HG02588 (cell line): ENCODE results near the gene MBNL3.
"Not testable (repeated sequence)": the region's sequence is repeated elsewhere in the genome, so short reads cannot be mapped to it uniquely, and the experiment has no call there.

ENCODE experiments used
- ATAC-seq: cut with Tn5 transposase; IDR thresholded peaks from one replicate; pipeline ENCODE4 v1.9.1; 2021; ENCODE audit warnings: mild to moderate bottlenecking, moderate library complexity; ENCODE audit not compliant: unreplicated experiment

MBNL3 gene

DNA sequence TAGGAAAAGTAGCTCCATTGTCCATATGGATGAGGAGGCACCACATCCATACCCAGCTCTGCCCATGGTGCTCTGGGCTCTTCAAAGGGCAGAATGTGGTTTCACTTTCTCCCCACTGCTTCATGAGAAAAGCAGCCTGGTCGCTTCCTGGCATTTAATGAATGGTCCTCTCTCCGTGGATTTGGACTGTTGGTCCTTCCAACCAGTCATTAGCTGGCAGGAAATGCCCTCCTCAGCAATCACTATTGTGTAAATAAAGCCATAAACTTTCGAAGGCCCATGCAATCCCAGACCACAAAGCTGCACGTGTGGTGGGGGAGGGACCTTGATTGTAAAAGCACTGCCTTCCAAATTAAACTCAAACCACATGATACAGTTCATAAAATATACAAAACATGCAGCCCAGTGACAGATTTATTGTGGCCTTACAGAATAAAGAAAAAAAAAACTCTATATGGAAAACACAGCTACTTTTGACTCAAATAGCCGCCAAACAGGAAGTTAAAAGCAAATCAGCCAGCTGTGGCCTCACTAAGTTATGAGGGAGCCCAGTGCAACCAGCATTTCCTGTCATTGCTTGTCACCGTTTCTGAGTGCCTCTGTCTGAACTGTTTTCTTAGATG, 8.1 kb downstream of the MBNL3 start:
- peak; percentile 86 for ATAC-seq

GRCh38 chrX:132474544-132475248, 14.1 kb downstream of the MBNL3 start:
- ATAC-seq, result no peak

DNA sequence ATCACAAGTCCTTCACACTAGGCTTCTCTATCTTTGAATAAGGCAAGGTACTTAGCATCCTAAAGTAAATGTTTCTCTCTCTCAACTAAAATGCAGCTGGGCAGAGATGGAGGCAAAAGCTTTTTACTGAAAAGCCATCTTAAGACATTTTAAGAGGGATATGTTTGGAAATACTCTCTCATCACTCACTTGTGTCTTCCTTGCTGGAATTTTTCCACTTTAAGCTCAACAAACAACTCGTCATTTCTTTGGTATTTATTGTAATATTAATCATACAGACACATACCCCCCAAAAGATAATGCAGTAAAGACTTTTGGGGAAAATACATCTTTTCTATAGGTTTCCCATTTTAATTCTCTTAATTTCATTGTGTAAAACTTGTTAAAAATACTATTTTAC, 16.4 kb downstream of the MBNL3 start:
- no peak for ATAC-seq

GRCh38 chrX:132470831-132471230, 18.0 kb downstream of the MBNL3 start:
- no peak for ATAC-seq

DNA sequence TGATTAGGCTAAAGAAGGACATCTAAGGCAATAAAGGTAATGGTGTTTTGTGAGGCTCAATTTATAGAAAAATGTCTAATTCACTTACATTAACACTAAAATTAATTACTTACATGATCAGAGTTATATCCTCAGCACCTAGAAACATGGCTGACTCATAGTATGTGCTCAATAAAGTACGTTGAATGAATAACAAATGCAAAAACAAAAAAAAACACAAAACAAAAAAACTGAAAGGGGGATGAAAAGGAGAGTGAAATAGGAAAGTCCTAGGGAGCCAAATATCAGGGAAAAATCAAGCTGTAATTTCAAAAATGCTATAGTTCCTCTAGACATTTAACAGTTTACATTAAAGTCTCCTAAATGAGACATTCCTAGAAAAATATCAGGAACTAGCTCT, 18.7 kb downstream of the MBNL3 start:
- ATAC-seq, result no peak

DNA sequence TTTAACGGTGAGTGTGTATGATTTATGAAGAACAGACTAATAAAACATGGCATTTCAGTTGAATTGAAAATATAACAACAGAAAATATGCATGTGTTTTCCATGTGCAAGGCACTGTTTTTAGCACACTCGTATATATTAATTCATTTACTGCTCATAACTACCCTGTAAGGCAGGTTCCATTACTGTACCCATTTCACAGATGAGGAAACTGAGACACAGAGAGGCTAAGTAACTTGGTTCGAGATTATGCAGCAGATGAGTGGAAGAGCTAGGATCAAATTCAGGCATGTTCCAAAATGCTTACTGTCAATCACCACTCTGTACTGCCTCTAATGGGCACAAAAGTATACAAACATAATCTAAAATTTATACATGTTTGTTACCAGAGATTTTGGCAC, 20.4 kb downstream of the MBNL3 start:
- ATAC-seq, result no peak

DNA sequence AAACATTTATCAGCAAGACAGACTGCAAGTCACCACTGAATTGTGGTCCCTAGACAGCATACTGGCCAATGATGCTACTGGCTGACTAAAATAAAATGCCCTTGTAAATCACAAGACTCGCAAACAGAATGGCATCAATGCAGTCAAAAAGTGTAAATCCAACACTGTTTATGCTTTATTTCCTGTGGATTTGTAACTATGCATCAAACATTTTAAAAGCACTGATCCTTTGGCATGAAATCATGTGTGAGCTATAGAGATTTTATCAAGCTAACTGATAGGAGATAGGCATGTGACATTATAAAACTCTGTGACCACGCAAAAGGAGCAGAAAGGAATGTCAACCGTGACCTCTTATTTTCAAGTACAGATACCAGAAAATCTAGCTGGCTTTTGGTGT, 20.8 kb downstream of the MBNL3 start:
- no peak for ATAC-seq

DNA sequence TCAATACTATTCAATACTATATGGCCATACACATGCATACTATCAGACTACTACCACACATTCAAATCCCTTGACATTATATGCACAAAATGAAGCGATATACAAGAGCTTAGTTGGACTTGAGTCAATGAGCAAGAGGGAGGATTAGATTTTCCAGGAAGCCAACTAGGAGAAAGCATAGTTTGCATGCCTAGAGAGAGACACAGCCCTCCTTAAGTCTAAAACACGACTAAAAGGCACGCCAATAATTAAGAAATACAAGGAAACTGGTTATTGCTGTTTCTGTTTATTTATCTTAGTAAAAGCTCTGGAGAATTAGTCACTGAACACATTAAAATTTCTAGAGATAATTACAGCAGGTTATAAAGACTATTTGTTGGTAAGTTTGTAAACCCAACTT, 21.8 kb downstream of the MBNL3 start:
- no peak for ATAC-seq

- no peak for ATAC-seq
Measured at GRCh38 chrX:132463411-132463810, 25.4 kb downstream of the MBNL3 start.

GRCh38 chrX:132461886-132462285, 27.0 kb downstream of the MBNL3 start:
- no peak for ATAC-seq

DNA sequence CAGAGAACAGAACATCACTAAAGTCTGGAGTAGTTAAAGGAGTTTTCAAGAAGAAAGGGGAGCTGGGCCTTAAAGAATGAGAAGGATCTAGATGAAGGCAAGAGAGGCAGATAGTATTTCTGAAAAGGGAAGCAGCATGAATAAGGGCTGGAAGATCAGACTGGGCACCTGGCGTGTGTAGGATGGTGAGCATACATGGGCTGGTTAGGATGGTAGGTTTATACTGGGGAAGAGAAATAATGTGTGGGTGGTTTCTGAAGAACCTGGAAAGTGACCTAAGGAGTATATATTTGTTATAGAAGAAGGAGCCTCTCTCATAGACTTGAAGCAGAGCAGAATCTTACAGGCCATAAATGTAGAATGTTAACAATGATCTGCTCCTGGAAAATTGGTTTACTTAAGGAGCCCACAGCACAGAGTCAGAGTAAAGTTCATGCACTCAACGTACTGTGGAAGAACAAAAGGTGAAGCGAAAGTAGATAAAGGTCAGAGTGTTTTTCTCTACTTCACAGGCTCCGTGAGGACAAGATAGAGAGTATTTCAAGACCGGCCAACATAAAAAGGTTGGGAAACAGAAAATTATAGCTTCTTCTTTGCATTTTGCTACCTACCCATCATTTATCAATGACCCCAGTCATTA, 35.8 kb downstream of the MBNL3 start:
- ATAC-seq, result no peak

- ATAC-seq, result not testable (repeated sequence)
Measured at GRCh38 chrX:132445909-132446308, 42.9 kb downstream of the MBNL3 start.

DNA sequence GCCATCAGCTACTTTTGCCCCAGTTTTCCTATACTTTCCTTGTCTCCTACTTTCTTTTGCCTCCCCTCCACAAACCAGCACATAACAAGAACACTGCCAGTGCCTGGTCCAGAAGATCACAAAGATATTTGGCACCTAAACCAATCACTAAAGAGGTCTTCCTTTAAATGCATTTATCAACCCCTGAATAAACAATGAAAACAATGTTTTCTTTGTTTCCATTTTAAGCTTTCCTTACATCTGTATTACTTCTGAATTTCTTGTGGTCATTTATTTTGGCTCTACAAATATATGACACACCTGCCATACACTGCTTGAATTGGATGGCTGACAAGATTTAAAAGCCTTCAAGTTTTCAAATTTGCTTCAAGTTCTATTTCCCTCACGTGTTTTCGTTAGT, 43.9 kb downstream of the MBNL3 start:
- ATAC-seq, result no peak

DNA sequence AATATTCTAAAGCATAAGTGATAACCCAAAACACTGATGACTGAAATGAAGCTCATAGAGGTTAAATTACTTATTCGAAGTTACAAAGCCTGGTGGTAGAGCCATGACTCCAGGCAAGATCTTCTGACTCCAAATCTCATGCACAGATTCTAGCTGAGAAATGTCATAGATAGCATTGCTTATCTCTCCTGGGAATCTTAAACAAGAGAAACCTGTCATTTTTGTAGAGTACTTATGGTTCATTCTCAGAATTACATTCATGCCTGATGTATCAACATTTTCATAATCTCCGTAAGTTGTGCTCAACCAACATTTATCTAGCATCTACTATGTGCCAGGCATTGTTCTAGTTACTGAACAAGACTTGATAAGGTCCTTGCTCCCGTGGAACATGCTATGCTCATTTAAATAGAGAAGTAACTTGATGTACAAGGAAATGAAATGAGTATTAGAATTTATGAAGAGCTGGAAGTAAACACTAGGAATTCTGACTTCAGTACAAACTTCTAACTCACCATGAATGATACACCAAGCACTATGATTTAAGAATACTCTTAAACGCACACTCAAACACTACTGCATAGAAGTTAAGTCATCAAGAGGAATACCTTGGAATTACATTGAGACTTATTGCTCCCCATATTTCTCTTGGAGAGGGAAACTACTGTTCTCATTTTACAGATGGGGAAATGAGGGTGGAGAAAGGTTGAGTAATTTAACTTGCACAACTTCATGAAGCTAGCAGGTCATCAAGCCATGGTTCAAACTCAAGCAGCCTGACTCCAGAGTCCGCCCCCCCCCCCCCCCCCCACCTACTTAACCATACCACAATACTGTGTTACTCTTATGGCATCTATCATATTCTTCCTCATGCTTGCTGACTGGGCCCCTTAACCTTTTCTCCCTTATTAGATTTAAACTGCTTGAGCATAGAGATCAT, 45.4 kb downstream of the MBNL3 start:
- ATAC-seq, result no peak

- ATAC-seq, result no peak
Measured at GRCh38 chrX:132442691-132443090, 46.1 kb downstream of the MBNL3 start.

DNA sequence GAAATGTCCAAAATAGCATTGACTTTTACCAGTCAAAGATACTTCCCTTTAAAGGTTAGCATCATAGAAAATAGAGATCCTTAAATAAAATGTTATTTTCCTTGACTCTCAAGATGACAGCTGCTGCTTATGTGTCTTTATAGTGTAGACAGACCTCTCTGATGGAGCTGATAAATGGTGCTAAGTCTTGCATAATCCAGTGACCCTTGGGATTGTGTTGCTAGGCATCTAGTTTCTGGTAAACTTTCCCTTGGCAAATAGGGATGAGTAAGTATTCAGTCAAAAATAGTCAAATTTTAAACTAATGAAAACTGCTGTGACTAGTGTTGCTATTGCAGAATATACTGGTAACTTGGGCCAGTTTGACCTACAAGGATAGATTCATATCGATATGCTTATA, 53.6 kb downstream of the MBNL3 start:
- no peak for ATAC-seq

- no peak for ATAC-seq
Measured at GRCh38 chrX:132433551-132433950, 55.3 kb downstream of the MBNL3 start.

DNA sequence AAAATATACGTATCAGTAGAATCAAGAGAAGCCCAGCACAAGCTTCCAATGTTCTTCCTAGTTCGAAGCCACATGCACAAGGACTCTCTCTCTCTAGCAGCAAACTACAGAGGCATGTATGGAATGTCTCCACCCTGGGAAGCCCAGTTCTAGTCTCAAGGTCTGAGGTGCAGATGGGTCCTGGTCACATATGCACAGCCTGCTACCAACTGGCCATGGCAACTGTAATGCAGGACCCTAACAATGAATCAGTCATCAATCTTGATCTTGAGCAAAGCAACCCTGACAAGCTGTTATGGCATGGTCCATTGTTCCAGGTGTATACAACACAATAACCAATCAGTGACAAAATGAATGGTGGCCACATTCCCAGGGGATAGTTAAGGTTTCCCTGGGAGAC, 55.8 kb downstream of the MBNL3 start:
- ATAC-seq, result no peak

DNA sequence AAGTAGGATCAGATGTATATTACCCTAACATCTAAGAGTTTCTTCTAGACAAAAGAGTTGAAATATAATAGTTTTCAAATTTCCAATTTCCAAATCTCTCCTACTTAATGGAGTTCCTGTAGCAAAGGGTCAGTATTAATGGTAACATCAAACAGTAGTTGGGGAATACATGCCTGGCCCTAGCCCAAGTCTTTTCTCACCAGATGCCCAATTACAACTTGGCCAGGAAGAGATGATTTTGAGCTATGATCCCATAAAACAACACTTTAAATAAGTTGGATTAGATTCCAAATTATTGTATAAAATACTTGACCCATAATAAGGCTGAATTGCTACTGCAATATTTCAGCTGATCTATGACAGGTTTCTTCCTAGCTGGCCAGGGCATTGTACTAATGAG, 59.9 kb downstream of the MBNL3 start:
- no peak for ATAC-seq

DNA sequence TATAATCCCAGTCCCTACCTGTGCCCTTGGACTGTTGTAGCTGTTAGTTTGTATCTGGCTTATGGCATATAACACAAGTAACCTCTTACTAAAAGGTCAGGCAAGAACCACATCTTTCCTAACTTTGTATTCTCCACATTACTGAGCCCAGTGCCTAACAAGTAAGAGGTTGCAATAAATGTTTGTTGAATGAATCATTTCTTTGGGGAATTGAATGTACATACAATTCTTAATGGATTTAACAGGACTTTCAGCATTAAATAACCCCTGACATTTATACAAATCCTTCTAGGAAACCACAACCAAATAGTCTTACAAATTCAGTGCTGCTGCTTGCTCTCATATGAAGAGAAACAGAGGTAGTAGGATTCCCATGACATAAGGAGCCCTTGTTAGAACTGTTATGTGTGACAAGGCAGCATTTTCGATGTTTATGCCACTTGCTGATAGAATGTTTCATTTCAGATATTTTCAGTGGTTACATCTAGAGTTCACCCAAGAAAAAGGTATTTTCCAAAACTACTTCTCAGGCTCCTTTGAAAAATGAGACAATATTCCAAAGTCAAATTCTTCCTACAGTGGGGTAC, 62.0 kb downstream of the MBNL3 start:
- ATAC-seq, result no peak

DNA sequence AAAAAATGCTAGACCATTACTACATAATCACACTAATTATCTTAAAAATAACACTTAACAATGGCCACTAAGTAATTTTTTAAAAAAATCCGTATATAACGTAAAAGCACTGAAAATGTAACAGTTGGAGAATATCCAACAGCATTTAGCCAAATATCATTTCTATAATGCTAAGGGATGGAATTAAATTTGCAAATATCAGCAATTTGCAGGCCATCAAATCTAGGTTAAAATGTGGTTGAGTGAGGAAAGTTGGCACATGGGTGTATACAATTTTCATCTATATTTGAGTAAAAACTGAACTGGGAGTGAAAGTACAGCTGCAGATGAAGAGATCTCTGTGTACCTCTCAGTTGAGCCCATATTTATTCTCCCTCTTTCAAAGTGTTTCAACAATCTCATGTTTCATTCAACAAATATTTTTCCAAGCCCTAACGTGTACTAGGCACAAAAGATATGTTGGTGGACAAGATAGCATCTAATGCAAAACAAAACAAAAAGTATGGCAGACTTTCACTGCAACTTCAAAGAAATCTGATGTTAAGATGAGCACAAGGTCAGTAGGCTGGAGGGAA, 63.0 kb downstream of the MBNL3 start:
- no peak for ATAC-seq
